ENCODE measurements around the gene MAP2K3.

Gene MAP2K3

GRCh38 chr17:21282850-21283249 lies 1.7 kb upstream of the MAP2K3 start:
- DNase-seq (ENCODE audit: low spot score) = no peak

- no peak for DNase-seq (ENCODE audit: low spot score)
Measured at GRCh38 chr17:21283482-21284318, 811 bp upstream of the MAP2K3 start.

GRCh38 chr17:21285164-21286065 lies 904 bp downstream of the MAP2K3 start:
- no peak for DNase-seq (ENCODE audit: low spot score)

- peak; percentile 94 for DNase-seq (ENCODE audit: low spot score)
Measured at GRCh38 chr17:21286066-21286770, 1.7 kb downstream of the MAP2K3 start.

GRCh38 chr17:21286909-21287702 lies 2.6 kb downstream of the MAP2K3 start:
- DNase-seq (ENCODE audit: low spot score) = no peak

GRCh38 chr17:21287703-21288449 lies 3.4 kb downstream of the MAP2K3 start:
- peak; percentile 91 for DNase-seq (ENCODE audit: low spot score)

GRCh38 chr17:21288571-21289017 lies 4.1 kb downstream of the MAP2K3 start:
- DNase-seq (ENCODE audit: low spot score) = no peak

- DNase-seq (ENCODE audit: low spot score) = no peak
Measured at GRCh38 chr17:21289175-21289901, 4.8 kb downstream of the MAP2K3 start.

DNA sequence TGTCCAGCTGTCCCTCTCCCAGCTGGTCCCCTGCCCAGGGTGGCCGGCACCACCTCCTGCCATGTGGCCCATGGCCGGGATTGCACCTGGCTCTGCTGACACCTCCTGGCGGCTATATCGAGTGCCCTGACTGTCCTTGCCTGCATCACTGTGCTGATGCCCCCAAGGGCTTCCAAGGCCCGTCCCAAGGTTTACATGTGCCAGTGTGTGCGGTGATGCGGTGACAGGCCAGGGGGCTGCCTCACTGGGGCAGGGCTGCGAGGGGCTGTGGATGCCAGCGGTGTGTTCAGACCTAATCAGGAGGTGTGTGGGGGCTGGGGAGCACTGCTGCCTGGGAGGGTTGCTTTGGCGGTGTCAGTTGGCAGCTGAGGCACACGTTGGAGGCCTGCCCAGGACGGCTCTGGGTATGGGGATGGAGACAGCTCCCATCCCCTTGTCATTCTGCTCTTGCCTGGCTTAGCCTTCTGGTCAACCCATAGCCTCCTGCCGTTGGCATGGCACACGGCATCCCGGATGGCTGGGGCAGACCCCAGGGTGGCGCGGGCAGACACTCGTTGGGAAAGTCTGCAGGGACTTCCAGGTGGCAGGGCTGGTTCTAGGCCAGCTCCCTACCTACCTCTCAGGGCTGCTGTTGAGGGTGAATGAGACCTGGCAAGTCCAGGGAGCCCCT lies 5.5 kb downstream of the MAP2K3 start:
- DNase-seq (ENCODE audit: low spot score) = no peak

DNA sequence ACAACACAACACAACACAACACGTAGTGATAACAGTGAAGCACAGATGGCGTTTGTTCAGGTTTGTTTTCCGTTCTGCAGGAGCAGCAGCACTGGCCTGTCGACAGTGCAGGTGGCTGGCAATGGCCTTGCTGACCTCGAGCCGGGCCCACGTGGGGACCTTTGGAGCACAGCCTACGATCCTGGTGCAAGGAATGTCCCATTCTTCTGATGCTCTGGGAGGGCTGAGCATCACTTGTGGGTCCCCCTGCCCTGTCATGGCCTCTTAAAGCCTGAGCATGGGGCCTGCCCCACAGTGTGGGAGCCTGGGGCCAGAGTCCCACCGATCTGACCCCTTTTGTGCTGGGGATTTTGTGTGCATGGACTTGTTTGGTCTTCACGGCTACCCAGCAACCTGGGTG lies 6.8 kb downstream of the MAP2K3 start:
- DNase-seq (ENCODE audit: low spot score) = no peak

GRCh38 chr17:21291862-21292261 lies 7.4 kb downstream of the MAP2K3 start:
- DNase-seq (ENCODE audit: low spot score) = no peak

GRCh38 chr17:21292867-21293830 lies 8.6 kb downstream of the MAP2K3 start:
- DNase-seq (ENCODE audit: low spot score) = no peak

- no peak for DNase-seq (ENCODE audit: low spot score)
Measured at GRCh38 chr17:21293831-21294210, 9.3 kb downstream of the MAP2K3 start.

DNA sequence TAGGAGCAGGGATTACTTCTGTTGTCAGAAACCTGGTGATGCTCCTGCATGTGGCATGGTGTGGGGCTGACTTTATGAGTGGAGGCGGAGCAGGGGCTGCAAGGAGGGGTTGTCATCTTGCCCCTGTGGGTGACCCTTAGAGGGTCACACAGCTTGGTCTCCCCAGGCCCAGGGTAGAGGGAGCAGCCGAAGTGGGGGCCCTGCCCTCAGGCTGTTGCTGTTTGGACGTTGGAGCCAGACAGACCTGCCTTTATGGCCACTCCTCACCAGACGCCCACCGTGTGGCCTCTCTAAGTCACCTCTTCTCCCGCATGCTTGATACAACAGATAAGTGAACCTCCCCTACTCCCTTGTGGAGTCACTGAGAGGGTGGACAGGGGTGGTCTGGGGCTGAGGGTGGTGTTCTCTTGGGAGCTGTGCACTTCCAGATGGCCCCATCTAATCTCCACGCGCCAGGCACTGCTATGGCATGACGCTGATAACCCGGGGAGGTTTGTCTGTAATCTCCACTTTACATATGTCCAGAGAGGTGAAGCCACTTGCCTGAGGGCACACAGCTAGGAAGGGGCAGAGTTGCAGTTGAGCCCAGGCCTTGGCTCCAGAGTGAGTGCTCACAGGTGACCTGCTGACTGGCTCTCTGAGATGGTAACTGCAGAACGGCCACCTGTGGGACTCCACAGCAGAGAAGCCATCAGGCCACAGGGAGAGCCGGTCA lies 10.0 kb downstream of the MAP2K3 start:
- DNase-seq (ENCODE audit: low spot score) = no peak

- no peak for DNase-seq (ENCODE audit: low spot score)
Measured at GRCh38 chr17:21295036-21295952, 10.8 kb downstream of the MAP2K3 start.
